Caco-2 (cell line): Measurements from ENCODE around the gene SH3TC1. TPM values are rescaled to one million over a fixed set of nuclear protein-coding genes. Genes with fewer than 3 reads are reported as not detected.
A peak's percentile ranks its signal among the peaks of the same experiment; 100 is the strongest.

ENCODE experiments used
- BruUV-seq: library from RNA; stranded (reverse); fragments of 400-500 nt; replicated peaks from 2 replicates; lab custom pipeline; 2021; lab: Mats Ljungman, UMichigan
- CTCF ChIA-PET: fragments of 300-600 bp; sonication (Branson Sonifier 250); formaldehyde crosslinking; loops from one replicate; lab custom pipeline; 2022; ENCODE audit warnings: antibody characterized with exemption; lab: Charles Lee
- POLR2A ChIA-PET: fragments of 300-600 bp; sonication (Branson Sonifier 250); formaldehyde crosslinking; loops from one replicate; lab custom pipeline; 2022; ENCODE audit warnings: antibody characterized with exemption; lab: Charles Lee
- DNase-seq, 2 experiments: peaks; one replicate each; pipeline versions ENCODE4 v3.0.0 to v3.0.0-alpha.2; 2020 to 2022
- H3K27me3 ChIP-seq: replicated peaks from 2 replicates; pipeline ENCODE4 v1.6.0; 2011; ENCODE audit warnings: low read length; ENCODE audit not compliant: control insufficient read depth, insufficient read depth
- H3K36me3 ChIP-seq: 2 replicates; pipeline ENCODE4 v1.5.1; 2011; ENCODE audit warnings: low read length; ENCODE audit not compliant: control insufficient read depth, insufficient read depth
- H3K4me1 ChIP-seq: fragments of 250-450 bp; sonication (Bioruptor Pico); 2 replicates; pipeline ENCODE4 v1.5.1; 2020; ENCODE audit warnings: mild to moderate bottlenecking
- H3K4me3 ChIP-seq: 2 replicates; pipeline ENCODE4 v1.5.1; 2011; ENCODE audit warnings: low read depth, mild to moderate bottlenecking, control low read depth, low read length
- H3K9me3 ChIP-seq: fragments of 250-450 bp; sonication (Bioruptor Pico); 2 replicates; pipeline ENCODE4 v1.5.1; 2020; ENCODE audit warnings: mild to moderate bottlenecking, moderate library complexity
- H3K27ac Mint-ChIP-seq: one replicate; pipeline ENCODE4 v1.8.0; 2022; ENCODE audit warnings: mixed read lengths; ENCODE audit not compliant: unreplicated experiment
- H3K27me3 Mint-ChIP-seq: one replicate; pipeline ENCODE4 v1.8.0; 2022; ENCODE audit warnings: mixed read lengths; ENCODE audit not compliant: insufficient read depth, unreplicated experiment
- H3K36me3 Mint-ChIP-seq: one replicate; pipeline ENCODE4 v1.8.0; 2022; ENCODE audit warnings: mild to moderate bottlenecking, mixed read lengths; ENCODE audit not compliant: insufficient read depth, unreplicated experiment
- H3K4me1 Mint-ChIP-seq: one replicate; pipeline ENCODE4 v1.8.0; 2022; ENCODE audit warnings: low read depth, mixed read lengths; ENCODE audit not compliant: unreplicated experiment
- H3K4me3 Mint-ChIP-seq: one replicate; pipeline ENCODE4 v1.8.0; 2022; ENCODE audit warnings: mild to moderate bottlenecking, moderate library complexity, mixed read lengths; ENCODE audit not compliant: unreplicated experiment
- H3K9me3 Mint-ChIP-seq: one replicate; pipeline ENCODE4 v1.8.0; 2022; ENCODE audit warnings: mixed read lengths; ENCODE audit not compliant: unreplicated experiment
- intact Hi-C: fragments of 100-400 bp; cut with micrococcal nuclease; formaldehyde crosslinking; loops from one replicate; pipeline ENCODE4 v1.10.0; 2022; ENCODE audit not compliant: unreplicated experiment
- total RNA-seq: library from RNA; stranded (reverse); gene quantifications from 2 replicates; pipeline ENCODE4 v1.2.3, GENCODE V29; 2022
- TF ChIP-seq, protein P1 (sequence below), 2 experiments: fragments of 200-600 bp in 1 of 2; IDR thresholded peaks; 1 replicate in 1 of 2; 2 replicates in 1 of 2; pipeline versions ENCODE4 v1.5.1 to v1.8.0; 2011 to 2022; ENCODE audit warnings: antibody characterized with exemption in 1 of 2, control low read depth in 1 of 2, inconsistent platforms in 1 of 2, low read depth in 1 of 2, low read length in 1 of 2, mild to moderate bottlenecking in 1 of 2, moderate library complexity in 1 of 2; ENCODE audit not compliant: insufficient read depth in 1 of 2, severe bottlenecking in 1 of 2, unreplicated experiment in 1 of 2

Gene SH3TC1
- total RNA-seq, 1 experiment from 2014 or later: 18.6 TPM

DNA sequence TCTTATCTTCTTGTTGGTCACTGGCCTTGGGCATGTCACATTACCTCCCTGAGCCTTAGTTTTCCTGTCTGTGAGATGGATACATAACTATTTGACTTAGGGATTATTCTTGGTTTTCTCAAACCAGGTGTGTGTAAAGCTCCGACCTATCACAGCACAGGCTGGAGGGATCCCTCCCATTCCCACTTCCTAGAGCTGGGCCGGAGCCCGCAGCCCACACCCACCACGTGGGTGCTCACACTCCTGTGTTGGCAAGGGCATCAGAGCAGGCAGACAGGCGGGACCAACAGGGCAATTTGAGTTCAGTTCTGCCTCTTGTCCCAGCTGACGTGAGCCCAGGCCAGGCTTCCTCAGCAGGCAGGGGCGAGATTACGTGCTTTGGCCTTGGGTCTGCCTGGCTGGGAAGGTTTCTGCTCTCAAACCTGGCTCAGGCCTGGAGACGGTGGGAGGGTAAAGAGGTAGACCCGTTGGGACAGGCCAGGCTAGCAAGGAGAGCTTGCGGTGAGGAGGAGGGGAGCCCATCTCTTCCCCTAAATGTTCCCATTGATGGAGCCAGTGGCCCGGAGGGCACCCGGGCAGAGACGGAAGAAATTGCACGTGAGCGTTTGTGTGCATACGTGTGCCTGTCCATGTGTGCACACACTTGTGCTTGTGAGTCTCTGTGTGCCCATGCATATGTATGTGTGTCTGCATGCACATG lies 734 bp upstream of the SH3TC1 start:
- Mint-ChIP-seq H3K36me3 (peaks cover 4% of the 10 kb centered on the region), H3K9me3 (no peaks in the 10 kb centered on the region), H3K27me3 (no peaks in the 10 kb centered on the region), H3K27ac (peak overlapping the region; percentile 89), H3K4me1 (peaks cover 21% of the 10 kb centered on the region), H3K4me3 (peak overlapping the region; percentile 81)
- Histone ChIP-seq H3K36me3 (no peaks in the 10 kb centered on the region), H3K27me3 (no peaks in the 10 kb centered on the region), H3K4me3 (no peak overlapping the region), H3K9me3 (no peaks in the 10 kb centered on the region), H3K4me1 (peaks cover 53% of the 10 kb centered on the region)
- BruUV-seq: no TSS peak
- TF ChIP-seq, protein P1, sequence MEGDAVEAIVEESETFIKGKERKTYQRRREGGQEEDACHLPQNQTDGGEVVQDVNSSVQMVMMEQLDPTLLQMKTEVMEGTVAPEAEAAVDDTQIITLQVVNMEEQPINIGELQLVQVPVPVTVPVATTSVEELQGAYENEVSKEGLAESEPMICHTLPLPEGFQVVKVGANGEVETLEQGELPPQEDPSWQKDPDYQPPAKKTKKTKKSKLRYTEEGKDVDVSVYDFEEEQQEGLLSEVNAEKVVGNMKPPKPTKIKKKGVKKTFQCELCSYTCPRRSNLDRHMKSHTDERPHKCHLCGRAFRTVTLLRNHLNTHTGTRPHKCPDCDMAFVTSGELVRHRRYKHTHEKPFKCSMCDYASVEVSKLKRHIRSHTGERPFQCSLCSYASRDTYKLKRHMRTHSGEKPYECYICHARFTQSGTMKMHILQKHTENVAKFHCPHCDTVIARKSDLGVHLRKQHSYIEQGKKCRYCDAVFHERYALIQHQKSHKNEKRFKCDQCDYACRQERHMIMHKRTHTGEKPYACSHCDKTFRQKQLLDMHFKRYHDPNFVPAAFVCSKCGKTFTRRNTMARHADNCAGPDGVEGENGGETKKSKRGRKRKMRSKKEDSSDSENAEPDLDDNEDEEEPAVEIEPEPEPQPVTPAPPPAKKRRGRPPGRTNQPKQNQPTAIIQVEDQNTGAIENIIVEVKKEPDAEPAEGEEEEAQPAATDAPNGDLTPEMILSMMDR (IDR thresholded peaks at IDR 0.05; ENCODE audit: insufficient read depth in 1 of 2, low read depth in 1 of 2, low read length in 1 of 2, severe bottlenecking in 1 of 2, unreplicated experiment in 1 of 2): no peak
- intact Hi-C loops: loop anchor here (2.0 kb wide), 1 partner anchor 40 kb away; no protein-coding TSS in a partner anchor
- ChIA-PET CTCF (interaction anchor here (0.9 to 1.6 kb wide), 5 partner anchors 11 to 212 kb away, joined by 3 to 22 read pairs (median 4); no protein-coding TSS in a partner anchor), POLR2A (no interaction called here)
- DNase-seq: no peak

DNA sequence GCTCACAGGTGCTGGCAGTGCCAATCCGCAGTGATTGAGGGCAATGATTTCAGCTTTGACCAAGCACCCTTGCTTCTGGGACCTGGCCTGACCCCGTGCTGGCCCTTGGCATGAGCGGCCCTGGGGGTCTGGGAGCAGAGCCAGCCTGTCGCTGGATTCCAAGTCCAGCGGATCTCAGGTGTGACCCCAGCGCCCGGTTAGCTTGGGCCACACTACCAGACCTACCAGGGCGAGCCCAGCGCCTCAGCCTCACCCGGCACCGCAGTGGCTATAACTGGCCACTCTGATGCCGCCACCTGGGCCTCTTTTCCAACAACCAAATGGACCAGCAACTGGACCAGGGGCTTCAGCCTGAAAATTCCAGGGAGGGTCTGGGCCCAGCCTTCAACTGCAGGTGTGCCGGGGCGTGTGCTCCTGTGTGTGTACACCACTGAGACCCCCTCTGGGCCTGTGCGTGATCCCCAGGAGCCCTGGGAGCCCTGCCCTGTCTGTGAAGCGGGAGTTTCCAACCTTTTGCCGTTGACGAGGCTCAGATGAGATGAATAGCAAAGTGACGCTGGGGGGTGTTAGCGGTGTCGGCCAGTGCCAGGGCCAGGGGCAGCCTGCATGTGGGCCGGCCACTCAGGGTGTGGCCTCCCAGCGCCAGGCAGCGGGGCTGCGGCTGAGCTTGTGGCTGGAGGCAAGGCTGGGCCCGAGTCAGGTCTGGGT lies 658 bp downstream of the SH3TC1 start:
- Mint-ChIP-seq H3K4me1 (peaks cover 17% of the 10 kb centered on the region), H3K36me3 (peaks cover 4% of the 10 kb centered on the region), H3K27ac (peak overlapping the region; percentile 89), H3K9me3 (no peaks in the 10 kb centered on the region), H3K4me3 (peak overlapping the region; percentile 81), H3K27me3 (no peaks in the 10 kb centered on the region)
- TF ChIP-seq, protein P1 (IDR thresholded peaks at IDR 0.05; ENCODE audit: insufficient read depth in 1 of 2, low read depth in 1 of 2, low read length in 1 of 2, severe bottlenecking in 1 of 2, unreplicated experiment in 1 of 2): no peak
- Histone ChIP-seq H3K9me3 (no peaks in the 10 kb centered on the region), H3K4me1 (peaks cover 48% of the 10 kb centered on the region), H3K4me3 (peak overlapping the region; percentile 44), H3K27me3 (no peaks in the 10 kb centered on the region), H3K36me3 (no peaks in the 10 kb centered on the region)
- intact Hi-C loops: loop anchor here (2.0 kb wide), 1 partner anchor 39 kb away; no protein-coding TSS in a partner anchor
- ChIA-PET CTCF (interaction anchor here (0.9 to 1.6 kb wide), 5 partner anchors 20 to 211 kb away, joined by 3 to 22 read pairs (median 4); no protein-coding TSS in a partner anchor), POLR2A (no interaction called here)
- no peak for DNase-seq
- TSS peak; percentile 69 for BruUV-seq

DNA sequence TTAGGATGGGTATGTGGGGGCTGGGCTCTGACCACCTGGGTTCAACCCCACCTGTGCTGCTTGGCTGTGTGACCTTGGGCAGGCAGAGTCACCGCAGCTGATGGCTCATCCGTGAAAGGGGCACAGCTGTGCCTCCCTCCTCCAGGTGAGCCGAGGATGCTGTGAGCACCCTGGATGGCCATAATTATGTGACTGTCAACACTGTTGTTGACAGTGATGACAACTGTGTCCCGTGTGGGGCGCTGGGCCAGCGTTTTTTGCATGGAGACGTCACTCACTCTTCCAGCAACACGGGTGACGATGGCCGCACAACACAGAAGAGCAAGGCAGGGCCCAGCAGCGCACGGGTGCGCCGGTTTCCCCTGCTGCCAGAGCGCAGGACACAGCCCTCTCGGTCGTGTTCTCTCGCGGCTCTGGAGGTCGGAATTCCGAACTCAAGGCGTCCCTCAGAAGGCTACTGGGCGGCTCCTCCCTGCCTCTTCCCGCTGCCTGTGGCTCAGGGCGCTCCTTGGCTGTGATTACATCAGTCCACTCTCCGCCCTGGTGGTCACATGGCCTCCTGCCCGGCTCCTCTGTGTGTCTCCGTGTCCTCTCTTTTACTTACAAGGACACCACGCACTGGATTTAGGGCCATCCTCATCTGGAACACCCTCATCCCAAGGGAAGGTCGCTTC lies 1.3 kb downstream of the SH3TC1 start:
- BruUV-seq: no TSS peak
- no peak for DNase-seq

More for the DNA sequence above, 1.3 kb downstream of the SH3TC1 start:
- no peaks in the 10 kb centered on the region for H3K9me3 ChIP-seq
- TF ChIP-seq, protein P1 (IDR thresholded peaks at IDR 0.05; ENCODE audit: insufficient read depth in 1 of 2, low read depth in 1 of 2, low read length in 1 of 2, severe bottlenecking in 1 of 2, unreplicated experiment in 1 of 2): no peak
- no peaks in the 10 kb centered on the region for H3K27me3 ChIP-seq
- no peaks in the 10 kb centered on the region for H3K36me3 ChIP-seq
- intact Hi-C loops: no loop called here
- H3K9me3 Mint-ChIP-seq: no peaks in the 10 kb centered on the region
- H3K36me3 Mint-ChIP-seq: peaks cover 4% of the 10 kb centered on the region
- POLR2A ChIA-PET: no interaction called here
- H3K4me1 ChIP-seq: peaks cover 48% of the 10 kb centered on the region
- peaks cover 17% of the 10 kb centered on the region for H3K4me1 Mint-ChIP-seq
- CTCF ChIA-PET: interaction anchor here (1.6 kb wide), 1 partner anchor 24 kb away, joined by 8 read pairs; no protein-coding TSS in a partner anchor
- H3K4me3 Mint-ChIP-seq: peak overlapping the region; percentile 31
- no peaks in the 10 kb centered on the region for H3K27me3 Mint-ChIP-seq
- peak overlapping the region; percentile 44; the same call in 1 of the 2 replicates for H3K4me3 ChIP-seq
- H3K27ac Mint-ChIP-seq: peak overlapping the region; percentile 50
